Skin of body (tissue), 2 donors: ENCODE results near the gene BMPER. TPM values are rescaled to one million over a fixed set of nuclear protein-coding genes. Genes with fewer than 3 reads are reported as not detected.
A peak's percentile ranks its signal among the peaks of the same experiment; 100 is the strongest.

Experiments used
- DNase-seq: peaks from one replicate; lab custom pipeline; 2025; lab: John Stamatoyannopoulos, UW
- total RNA-seq: library from RNA; depleted of rRNA; stranded (reverse); fragments of >200 nt; gene quantifications from one replicate; pipeline ENCODE4 v1.2.3, GENCODE V29; 2014

The BMPER gene
- total RNA-seq, 1 donor from 2014 or later, result 13.3 TPM

DNA sequence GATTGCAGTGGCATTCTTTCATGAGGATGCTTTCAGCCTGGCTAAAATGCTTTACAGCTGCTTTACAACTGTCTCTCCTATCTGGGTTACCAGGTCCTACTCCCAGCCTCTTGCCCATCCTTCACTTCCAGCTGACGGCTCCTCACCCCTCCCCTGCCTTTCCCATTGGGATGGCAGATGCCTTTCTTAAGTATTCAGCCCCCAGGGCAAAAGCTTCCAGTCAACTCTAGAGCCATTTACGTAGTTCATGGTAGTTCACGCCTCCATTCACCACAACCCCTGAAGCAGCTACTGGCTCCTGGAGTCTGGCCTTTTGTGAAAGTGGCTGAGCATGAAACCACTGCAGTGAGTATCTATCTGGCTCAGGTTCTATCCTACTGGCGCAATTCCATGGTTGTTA lies 17.2 kb upstream of the BMPER start:
- DNase-seq, result no peak

DNA sequence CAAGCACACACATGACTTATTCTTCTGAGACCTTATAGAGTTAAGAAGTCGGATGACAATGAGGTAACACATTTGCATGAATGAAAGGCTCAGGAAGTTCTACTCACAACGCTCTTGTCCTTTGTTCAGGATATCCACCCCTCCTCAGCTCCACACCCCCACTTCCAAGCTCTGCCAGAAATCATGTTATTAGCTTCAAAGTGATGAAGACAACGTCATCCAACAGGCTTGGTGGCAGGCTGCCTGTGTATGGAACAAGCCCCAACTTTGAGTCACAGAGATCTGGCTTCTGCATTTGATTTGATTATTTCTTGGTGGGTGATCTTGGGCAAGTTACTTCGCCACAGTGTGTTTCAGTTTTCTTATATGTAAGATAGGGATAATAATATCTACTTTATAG lies 12.4 kb upstream of the BMPER start:
- DNase-seq, result no peak

DNA sequence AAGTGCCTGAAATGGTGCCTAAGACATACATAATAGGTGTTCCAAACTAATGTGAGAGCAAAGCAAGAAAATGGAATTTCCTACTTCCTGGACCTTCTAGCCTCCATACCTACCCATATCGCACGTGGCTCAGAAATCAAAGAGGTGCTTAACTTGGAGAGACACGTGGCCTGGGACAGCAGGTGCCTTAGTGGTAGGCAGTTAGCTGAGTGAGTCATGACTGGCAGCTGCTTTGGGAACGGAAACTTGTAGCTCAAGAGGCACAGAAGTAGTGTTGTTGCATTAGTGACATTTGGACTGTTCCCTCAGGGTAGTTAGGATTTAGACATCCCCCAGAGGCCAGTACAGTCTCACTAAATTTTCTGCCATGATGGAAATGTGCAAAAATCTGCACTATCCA lies 12.0 kb upstream of the BMPER start:
- no peak for DNase-seq

- DNase-seq, result peak; percentile 25
Observed at GRCh38 chr7:33895025-33895804, 10.1 kb upstream of the BMPER start.

DNA sequence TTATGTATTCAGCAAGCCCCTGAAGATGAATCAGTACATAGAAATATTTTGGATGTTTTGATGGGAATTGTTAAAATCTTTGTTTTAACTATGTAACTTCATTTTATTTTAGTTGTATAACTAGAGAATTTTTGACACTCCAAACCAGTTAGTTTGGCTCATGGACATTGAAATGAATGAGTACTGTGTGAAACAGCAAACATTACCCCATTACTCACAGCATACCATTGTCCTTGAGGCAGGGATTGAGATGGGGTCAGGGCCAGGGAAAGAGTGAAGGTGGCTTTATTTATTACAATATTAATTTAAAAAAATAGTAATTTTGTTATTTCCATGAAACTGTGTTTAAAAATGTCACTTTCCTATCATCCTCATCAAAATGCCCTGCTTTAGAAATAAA lies 4.8 kb upstream of the BMPER start:
- no peak for DNase-seq

DNA sequence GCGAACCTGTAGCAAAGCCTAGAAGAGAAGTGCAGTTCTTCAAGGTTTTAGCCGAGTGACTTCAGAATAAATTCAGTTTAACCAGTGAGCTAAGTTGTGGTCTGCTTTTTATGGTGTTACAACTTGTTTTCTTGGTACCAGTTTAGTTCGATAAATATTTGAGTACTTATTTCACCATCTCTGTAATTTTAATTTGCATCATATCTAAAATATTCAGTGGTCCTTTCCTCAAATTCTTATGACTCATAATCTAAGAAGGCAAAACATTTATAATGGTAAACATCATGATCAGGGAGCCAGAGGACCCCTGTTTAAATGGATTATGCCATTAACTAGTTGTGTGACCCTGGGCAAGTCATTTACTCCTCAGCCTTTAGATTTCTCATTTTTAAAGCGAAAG lies 4.1 kb upstream of the BMPER start:
- DNase-seq, result no peak

DNA sequence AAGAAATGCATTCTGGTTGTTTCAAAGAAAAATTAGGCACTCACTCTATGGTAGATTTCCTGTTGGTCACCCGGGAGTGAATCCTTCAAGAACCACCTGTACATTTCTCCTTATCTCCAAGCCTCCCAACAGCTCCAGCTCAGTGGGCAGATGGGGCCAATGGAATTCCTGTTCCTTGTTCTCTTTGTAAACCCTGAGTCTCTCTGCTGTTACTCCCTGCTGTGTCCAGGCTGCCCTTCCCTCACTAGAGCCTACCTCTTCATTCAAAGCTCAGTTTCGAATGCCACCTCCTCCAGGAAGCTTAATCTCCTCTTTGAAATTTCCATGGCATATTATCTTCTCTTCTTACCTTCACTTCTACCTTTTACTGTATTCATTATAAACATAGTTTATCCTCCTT lies 3.5 kb upstream of the BMPER start:
- DNase-seq, result no peak

GRCh38 chr7:33902746-33903145 lies 2.6 kb upstream of the BMPER start:
- no peak for DNase-seq

DNA sequence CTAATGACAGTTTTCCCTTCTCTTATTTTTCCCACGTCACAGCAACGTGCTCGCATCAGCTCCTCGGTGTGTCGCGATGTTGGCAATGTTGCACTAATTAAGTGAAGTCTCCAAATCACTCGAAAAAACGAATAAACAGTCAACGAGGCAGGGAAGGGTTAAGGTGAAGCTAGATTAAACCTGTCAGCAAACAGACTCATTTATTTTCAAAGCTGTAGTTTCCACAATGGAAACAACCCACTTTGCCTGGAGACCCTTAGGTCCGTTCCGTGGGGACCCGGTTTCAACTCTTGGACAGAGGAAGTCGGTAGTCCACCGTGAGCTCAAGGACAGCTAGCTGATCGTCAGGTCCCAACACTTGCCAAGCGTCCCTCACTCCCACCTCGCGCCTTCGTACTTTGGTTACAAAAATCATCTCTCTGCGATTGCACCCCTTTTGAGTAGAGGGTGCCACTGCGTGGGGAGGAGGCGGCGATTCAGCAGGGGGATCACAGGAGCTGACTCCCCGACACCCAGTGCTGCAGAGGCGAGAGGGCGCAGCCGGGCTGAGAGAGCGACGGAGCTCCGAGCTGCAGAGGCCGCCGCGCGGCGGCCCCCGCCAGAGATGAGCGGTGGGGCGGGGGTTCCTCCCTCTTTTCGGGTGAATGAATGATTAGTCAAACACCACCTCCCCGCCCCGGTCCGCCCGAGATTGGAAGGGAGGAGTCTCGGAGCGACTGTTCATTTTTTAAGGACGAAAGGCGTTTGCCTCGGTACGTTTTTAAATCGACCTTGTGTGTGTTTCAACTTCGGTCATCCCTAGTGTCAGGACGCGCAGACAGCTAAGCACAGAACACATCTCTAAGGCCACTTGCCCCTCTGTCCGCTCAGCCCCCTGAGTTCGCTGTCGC lies 1.3 kb upstream of the BMPER start:
- DNase-seq, result peak; percentile 64

DNA sequence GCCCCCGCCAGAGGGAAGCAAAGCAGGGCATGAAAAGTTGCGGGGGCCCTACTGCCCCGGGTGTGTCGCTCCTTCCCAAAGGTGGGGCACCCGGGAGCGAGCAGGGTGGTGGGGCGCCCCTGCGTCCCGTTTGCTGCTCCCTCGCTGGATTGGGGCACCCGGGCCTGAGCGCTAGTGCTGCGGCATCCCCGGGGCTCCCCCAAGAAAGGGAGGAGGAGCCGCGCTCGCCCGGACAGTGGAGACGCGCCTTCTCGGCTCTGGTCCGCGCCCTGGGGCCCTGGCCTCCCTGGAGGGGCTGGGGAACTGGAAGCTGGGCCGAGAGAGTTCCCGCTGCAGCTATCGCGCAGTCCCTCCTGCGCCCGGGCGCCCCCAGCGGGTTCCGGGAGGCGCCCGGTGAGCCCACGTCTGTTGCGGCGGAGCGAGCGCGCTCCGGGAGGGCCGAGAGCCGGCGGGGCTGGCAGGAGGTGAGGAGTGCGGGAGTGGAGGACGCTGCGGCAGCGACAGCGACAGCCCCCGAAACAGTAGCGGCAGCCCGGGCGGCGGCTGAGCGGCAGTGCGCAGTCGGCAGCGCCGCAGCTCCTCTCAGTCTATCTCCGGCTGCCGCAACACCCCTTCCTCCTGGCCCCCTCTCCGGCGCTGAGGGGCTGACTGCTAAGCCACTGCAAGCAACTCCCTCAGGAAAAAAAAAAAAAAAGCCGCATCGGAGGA lies 504 bp upstream of the BMPER start:
- DNase-seq, result no peak

- no peak for DNase-seq
Observed at GRCh38 chr7:33906697-33907096, 1.4 kb downstream of the BMPER start.

- no peak for DNase-seq
Observed at GRCh38 chr7:33907625-33908024, 2.3 kb downstream of the BMPER start.

- no peak for DNase-seq
Observed at GRCh38 chr7:33909318-33909717, 4.0 kb downstream of the BMPER start.

DNA sequence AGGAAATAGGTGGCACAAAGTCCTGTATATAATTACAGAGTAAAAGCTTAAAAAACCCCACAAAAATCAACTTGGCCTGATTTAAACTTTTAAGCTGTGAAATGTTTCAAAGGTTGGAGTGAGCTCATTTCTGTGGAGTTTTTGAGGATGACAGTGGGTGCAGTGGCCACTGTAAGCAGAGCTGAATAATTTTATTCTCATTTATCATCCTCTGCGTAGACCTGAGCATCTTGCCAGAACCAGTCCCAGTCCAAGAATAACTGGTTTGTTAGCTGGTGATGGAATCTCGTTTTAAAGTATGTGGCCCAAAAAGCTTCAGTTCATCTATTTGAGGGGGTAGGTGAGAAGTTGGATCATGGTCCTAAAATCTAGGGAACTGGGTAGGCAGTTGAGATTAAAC lies 4.4 kb downstream of the BMPER start:
- no peak for DNase-seq

GRCh38 chr7:33910756-33911155 lies 5.4 kb downstream of the BMPER start:
- DNase-seq, result no peak

- DNase-seq, result no peak
Observed at GRCh38 chr7:33916357-33917081, 11.2 kb downstream of the BMPER start.

GRCh38 chr7:33917661-33918060 lies 12.3 kb downstream of the BMPER start:
- DNase-seq, result no peak

GRCh38 chr7:33918438-33919143 lies 13.3 kb downstream of the BMPER start:
- DNase-seq, result no peak

DNA sequence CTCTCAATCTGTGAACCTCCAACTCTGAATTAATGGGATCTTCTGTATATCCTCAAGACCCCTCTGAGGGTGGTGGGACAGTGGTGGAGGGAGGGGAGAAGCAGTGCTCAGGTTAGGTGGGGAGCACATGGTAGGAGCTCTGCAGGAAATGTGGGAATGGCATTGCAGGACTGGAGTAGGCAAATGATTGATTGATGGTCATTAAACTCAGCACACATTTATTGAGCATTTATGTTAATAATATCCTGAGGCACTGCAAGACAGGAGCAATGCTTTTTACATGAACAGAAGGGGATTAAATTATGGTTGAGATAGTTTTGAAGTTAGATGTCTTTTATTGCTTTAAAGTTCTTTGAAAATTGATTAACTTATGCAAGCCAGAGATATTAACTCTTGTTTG lies 14.1 kb downstream of the BMPER start:
- DNase-seq, result no peak

GRCh38 chr7:33921216-33921938 lies 16.0 kb downstream of the BMPER start:
- no peak for DNase-seq
